Measurements from ENCODE around the gene BAIAP2.
"Not testable (repeated sequence)": the region's sequence is repeated elsewhere in the genome, so short reads cannot be mapped to it uniquely, and the experiment has no call there.

Gene BAIAP2

GRCh38 chr17:81012574-81013447 is 22.1 kb upstream of the BAIAP2 start:
- peaks cover 5 to 6% of the 10 kb centered on the region in 2 donors for H3K9me3 ChIP-seq (ENCODE audit: control insufficient read depth in 1 of 2, low read length in 2 of 2)
- H3K4me1 ChIP-seq (ENCODE audit: control insufficient read depth in 1 of 2, insufficient read depth in 2 of 2, low read length in 2 of 2), result peaks cover 3% of the 10 kb centered on the region in 2 donors
- H3K9ac ChIP-seq (ENCODE audit: low read depth in 1 of 2, low read length in 2 of 2), result no peak overlapping the region
- H3K27me3 ChIP-seq (ENCODE audit: control insufficient read depth in 1 of 2, insufficient read depth in 2 of 2, low read length in 2 of 2), result no peaks in the 10 kb centered on the region
- H3K27ac ChIP-seq (ENCODE audit: low read depth, low read length), result no peak overlapping the region
- H3K36me3 ChIP-seq (ENCODE audit: control insufficient read depth in 1 of 2, insufficient read depth in 2 of 2, low read length in 2 of 2), result no peaks in the 10 kb centered on the region
- H3K4me3 ChIP-seq (ENCODE audit: low read depth in 1 of 2, low read length in 2 of 2), result no peak overlapping the region

- Histone ChIP-seq H3K27ac (ENCODE audit: low read depth, low read length) (no peak overlapping the region), H3K27me3 (ENCODE audit: control insufficient read depth in 1 of 2, insufficient read depth in 2 of 2, low read length in 2 of 2) (no peaks in the 10 kb centered on the region), H3K4me1 (ENCODE audit: control insufficient read depth in 1 of 2, insufficient read depth in 2 of 2, low read length in 2 of 2) (peaks cover 9 to 11% of the 10 kb centered on the region in 2 donors), H3K36me3 (ENCODE audit: control insufficient read depth in 1 of 2, insufficient read depth in 2 of 2, low read length in 2 of 2) (no peaks in the 10 kb centered on the region), H3K9ac (ENCODE audit: low read depth in 1 of 2, low read length in 2 of 2) (no peak overlapping the region), H3K9me3 (ENCODE audit: control insufficient read depth in 1 of 2, low read length in 2 of 2) (peaks cover 5 to 6% of the 10 kb centered on the region in 2 donors), H3K4me3 (ENCODE audit: low read depth in 1 of 2, low read length in 2 of 2) (no peak overlapping the region)
These were observed 21.3 kb upstream of the BAIAP2 start for GRCh38 chr17:81013642-81014041.

- H3K4me3 ChIP-seq (ENCODE audit: low read depth in 1 of 2, low read length in 2 of 2), result no peak overlapping the region
- H3K27me3 ChIP-seq (ENCODE audit: control insufficient read depth in 1 of 2, insufficient read depth in 2 of 2, low read length in 2 of 2), result no peaks in the 10 kb centered on the region
- H3K9ac ChIP-seq (ENCODE audit: low read depth in 1 of 2, low read length in 2 of 2), result no peak overlapping the region
- no peak overlapping the region for H3K27ac ChIP-seq (ENCODE audit: low read depth, low read length)
- H3K9me3 ChIP-seq (ENCODE audit: control insufficient read depth in 1 of 2, low read length in 2 of 2), result peaks cover 5 to 6% of the 10 kb centered on the region in 2 donors
- peaks cover 9 to 11% of the 10 kb centered on the region in 2 donors for H3K4me1 ChIP-seq (ENCODE audit: control insufficient read depth in 1 of 2, insufficient read depth in 2 of 2, low read length in 2 of 2)
- H3K36me3 ChIP-seq (ENCODE audit: control insufficient read depth in 1 of 2, insufficient read depth in 2 of 2, low read length in 2 of 2), result no peaks in the 10 kb centered on the region
These were observed 19.8 kb upstream of the BAIAP2 start for GRCh38 chr17:81015136-81015535.

- Histone ChIP-seq H3K9ac (ENCODE audit: low read depth in 1 of 2, low read length in 2 of 2) (no peak overlapping the region), H3K4me3 (ENCODE audit: low read depth in 1 of 2, low read length in 2 of 2) (no peak overlapping the region), H3K9me3 (ENCODE audit: control insufficient read depth in 1 of 2, low read length in 2 of 2) (peaks cover 0 to 5% of the 10 kb centered on the region in 2 donors), H3K27me3 (ENCODE audit: control insufficient read depth in 1 of 2, insufficient read depth in 2 of 2, low read length in 2 of 2) (no peaks in the 10 kb centered on the region), H3K4me1 (ENCODE audit: control insufficient read depth in 1 of 2, insufficient read depth in 2 of 2, low read length in 2 of 2) (peaks cover 17 to 24% of the 10 kb centered on the region in 2 donors), H3K27ac (ENCODE audit: low read depth, low read length) (no peak overlapping the region), H3K36me3 (ENCODE audit: control insufficient read depth in 1 of 2, insufficient read depth in 2 of 2, low read length in 2 of 2) (no peaks in the 10 kb centered on the region)
These were observed 18.4 kb upstream of the BAIAP2 start for GRCh38 chr17:81016575-81016974.

DNA sequence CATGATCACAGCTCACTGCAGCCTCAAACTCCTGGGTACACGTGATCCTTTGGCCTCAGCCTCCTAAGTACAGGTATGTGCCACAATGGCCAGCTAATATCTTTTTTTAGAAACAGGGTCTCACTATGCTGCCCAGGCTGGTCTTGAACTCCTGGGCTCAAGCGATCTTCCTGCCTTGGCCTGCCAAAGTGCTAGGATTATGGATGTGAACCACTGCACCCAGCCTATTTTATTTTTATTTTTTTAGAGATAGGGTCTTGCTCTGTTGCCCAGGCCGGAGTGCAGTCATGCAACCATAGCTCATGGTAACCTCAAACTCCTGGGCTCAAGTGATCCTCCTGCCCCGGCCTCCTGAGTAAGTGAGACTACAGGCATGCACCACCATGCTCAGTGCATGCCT is 17.6 kb upstream of the BAIAP2 start:
- not testable (repeated sequence) for H3K9me3 ChIP-seq (ENCODE audit: control insufficient read depth in 1 of 2, low read length in 2 of 2); H3K27me3 ChIP-seq (ENCODE audit: control insufficient read depth in 1 of 2, insufficient read depth in 2 of 2, low read length in 2 of 2); H3K27ac ChIP-seq (ENCODE audit: low read depth, low read length); H3K4me3 ChIP-seq (ENCODE audit: low read depth in 1 of 2, low read length in 2 of 2); H3K9ac ChIP-seq (ENCODE audit: low read depth in 1 of 2, low read length in 2 of 2); H3K36me3 ChIP-seq (ENCODE audit: control insufficient read depth in 1 of 2, insufficient read depth in 2 of 2, low read length in 2 of 2)
- H3K4me1 ChIP-seq (ENCODE audit: control insufficient read depth in 1 of 2, insufficient read depth in 2 of 2, low read length in 2 of 2), result peaks cover 17 to 24% of the 10 kb centered on the region in 2 donors

DNA sequence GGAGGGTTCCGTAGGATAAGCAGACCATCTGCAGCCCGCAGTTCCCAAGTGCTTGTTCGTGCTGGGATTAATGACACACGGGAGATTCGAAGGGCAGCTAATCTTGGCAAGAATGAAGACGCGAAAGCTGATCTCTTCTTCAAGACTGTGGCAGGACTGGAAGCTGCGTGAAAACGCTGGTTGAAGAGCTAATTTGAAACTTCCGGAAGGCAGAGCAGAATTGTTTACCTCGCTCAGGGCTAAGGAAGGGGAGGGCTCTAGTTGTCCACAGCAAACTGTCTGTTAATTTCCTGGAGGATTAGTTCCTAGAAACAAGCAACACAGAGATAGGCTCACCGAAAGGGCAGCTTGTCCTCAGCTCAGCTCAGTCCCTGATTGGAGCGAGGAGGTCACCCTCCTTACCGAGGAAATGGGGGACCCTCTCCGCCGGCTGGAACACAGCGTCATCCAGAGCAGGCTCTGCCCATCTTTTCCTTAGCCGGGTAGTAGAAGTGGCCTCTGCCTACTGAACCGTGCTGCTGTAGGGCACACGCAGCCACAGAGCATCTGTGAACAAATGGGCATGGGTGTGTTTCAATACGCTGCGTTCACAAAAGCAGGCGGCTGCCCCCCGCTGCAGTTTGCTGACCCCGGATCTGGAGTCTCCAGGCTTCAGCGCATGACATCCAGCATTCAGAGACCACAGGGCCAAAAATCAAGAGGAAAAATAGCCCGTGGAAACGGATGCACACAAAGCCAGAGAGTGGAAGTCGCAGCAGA is 16.7 kb upstream of the BAIAP2 start:
- no peaks in the 10 kb centered on the region for H3K27me3 ChIP-seq (ENCODE audit: control insufficient read depth in 1 of 2, insufficient read depth in 2 of 2, low read length in 2 of 2)
- H3K4me3 ChIP-seq (ENCODE audit: low read depth in 1 of 2, low read length in 2 of 2), result peak overlapping the region; percentile 59 to 65
- H3K4me1 ChIP-seq (ENCODE audit: control insufficient read depth in 1 of 2, insufficient read depth in 2 of 2, low read length in 2 of 2), result peaks cover 17 to 25% of the 10 kb centered on the region in 2 donors
- H3K27ac ChIP-seq (ENCODE audit: low read depth, low read length), result peak overlapping the region; percentile 13
- no peaks in the 10 kb centered on the region for H3K36me3 ChIP-seq (ENCODE audit: control insufficient read depth in 1 of 2, insufficient read depth in 2 of 2, low read length in 2 of 2)
- H3K9ac ChIP-seq (ENCODE audit: low read depth in 1 of 2, low read length in 2 of 2), result peak overlapping the region; percentile 13 to 77
- peaks cover 0 to 5% of the 10 kb centered on the region in 2 donors for H3K9me3 ChIP-seq (ENCODE audit: control insufficient read depth in 1 of 2, low read length in 2 of 2)

DNA sequence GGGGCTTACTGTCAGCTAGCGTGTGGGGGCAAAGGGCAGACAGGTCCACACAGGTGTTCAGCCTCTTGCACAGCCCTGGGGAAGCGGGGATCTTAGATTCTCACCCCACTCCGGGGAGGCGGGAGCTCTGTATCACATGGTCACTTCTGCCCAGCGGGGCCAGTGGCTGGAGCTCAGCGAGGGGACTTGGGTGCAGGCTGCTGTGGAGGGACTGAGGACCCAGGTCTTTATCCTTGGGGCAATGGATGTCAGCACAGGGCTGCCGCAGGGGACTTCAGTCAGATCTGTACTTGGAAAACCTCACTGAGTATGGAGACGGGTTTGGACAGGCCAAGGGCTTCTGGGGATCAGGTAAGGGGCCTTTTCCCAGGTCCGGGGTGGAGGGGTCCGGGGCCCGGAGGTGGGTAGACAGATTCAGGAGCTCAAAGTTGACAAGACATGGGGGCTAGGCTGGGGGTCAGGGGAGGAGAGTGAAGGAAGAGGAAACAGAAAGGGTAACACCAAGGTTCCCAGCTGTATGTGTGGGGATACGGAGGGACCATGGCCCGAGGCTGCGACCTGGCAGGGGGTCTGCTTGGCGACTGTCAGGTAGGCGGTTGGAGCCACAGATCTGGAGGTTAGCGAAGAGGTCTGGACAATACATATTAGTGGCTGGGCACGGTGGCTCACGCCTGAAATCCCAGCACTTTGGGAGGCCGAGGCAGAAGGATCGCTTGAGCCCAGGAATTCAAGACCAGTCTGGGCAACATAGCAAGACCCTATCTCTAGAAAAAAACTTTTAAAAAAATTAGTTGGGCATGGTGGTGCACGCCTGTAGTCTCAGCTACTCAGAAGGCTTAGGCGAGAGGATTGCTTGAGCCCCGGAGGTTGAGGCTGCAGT is 15.1 kb upstream of the BAIAP2 start:
- no peaks in the 10 kb centered on the region for H3K27me3 ChIP-seq (ENCODE audit: control insufficient read depth in 1 of 2, insufficient read depth in 2 of 2, low read length in 2 of 2)
- H3K9me3 ChIP-seq (ENCODE audit: control insufficient read depth in 1 of 2, low read length in 2 of 2), result peaks cover 0 to 5% of the 10 kb centered on the region in 2 donors
- H3K36me3 ChIP-seq (ENCODE audit: control insufficient read depth in 1 of 2, insufficient read depth in 2 of 2, low read length in 2 of 2), result no peaks in the 10 kb centered on the region
- no peak overlapping the region for H3K27ac ChIP-seq (ENCODE audit: low read depth, low read length)
- H3K4me3 ChIP-seq (ENCODE audit: low read depth in 1 of 2, low read length in 2 of 2), result no peak overlapping the region
- H3K9ac ChIP-seq (ENCODE audit: low read depth in 1 of 2, low read length in 2 of 2), result no peak overlapping the region
- peaks cover 17 to 32% of the 10 kb centered on the region in 2 donors for H3K4me1 ChIP-seq (ENCODE audit: control insufficient read depth in 1 of 2, insufficient read depth in 2 of 2, low read length in 2 of 2)

GRCh38 chr17:81020443-81020766 is 14.5 kb upstream of the BAIAP2 start:
- Histone ChIP-seq H3K27ac (ENCODE audit: low read depth, low read length) (no peak overlapping the region), H3K9me3 (ENCODE audit: control insufficient read depth in 1 of 2, low read length in 2 of 2) (peaks cover 0 to 5% of the 10 kb centered on the region in 2 donors), H3K4me3 (ENCODE audit: low read depth in 1 of 2, low read length in 2 of 2) (no peak overlapping the region), H3K4me1 (ENCODE audit: control insufficient read depth in 1 of 2, insufficient read depth in 2 of 2, low read length in 2 of 2) (peaks cover 17 to 32% of the 10 kb centered on the region in 2 donors), H3K9ac (ENCODE audit: low read depth in 1 of 2, low read length in 2 of 2) (no peak overlapping the region), H3K36me3 (ENCODE audit: control insufficient read depth in 1 of 2, insufficient read depth in 2 of 2, low read length in 2 of 2) (no peaks in the 10 kb centered on the region), H3K27me3 (ENCODE audit: control insufficient read depth in 1 of 2, insufficient read depth in 2 of 2, low read length in 2 of 2) (peaks cover 4 to 5% of the 10 kb centered on the region in 2 donors)

- H3K9ac ChIP-seq (ENCODE audit: low read depth in 1 of 2, low read length in 2 of 2), result no peak overlapping the region
- H3K4me1 ChIP-seq (ENCODE audit: control insufficient read depth in 1 of 2, insufficient read depth in 2 of 2, low read length in 2 of 2), result peaks cover 17 to 32% of the 10 kb centered on the region in 2 donors
- H3K9me3 ChIP-seq (ENCODE audit: control insufficient read depth in 1 of 2, low read length in 2 of 2), result peaks cover 0 to 5% of the 10 kb centered on the region in 2 donors
- H3K27me3 ChIP-seq (ENCODE audit: control insufficient read depth in 1 of 2, insufficient read depth in 2 of 2, low read length in 2 of 2), result peaks cover 8 to 10% of the 10 kb centered on the region in 2 donors
- H3K36me3 ChIP-seq (ENCODE audit: control insufficient read depth in 1 of 2, insufficient read depth in 2 of 2, low read length in 2 of 2), result no peaks in the 10 kb centered on the region
- no peak overlapping the region for H3K27ac ChIP-seq (ENCODE audit: low read depth, low read length)
- no peak overlapping the region for H3K4me3 ChIP-seq (ENCODE audit: low read depth in 1 of 2, low read length in 2 of 2)
These were observed 14.0 kb upstream of the BAIAP2 start for GRCh38 chr17:81020767-81021497.

Measured in duodenal mucosa (tissue), 2 donors.